GM19468 (cell line): Measurements from ENCODE around the gene TRA2A.
"Not testable (repeated sequence)": the region's sequence is repeated elsewhere in the genome, so short reads cannot be mapped to it uniquely, and the experiment has no call there.

Experiments used
- ATAC-seq: cut with Tn5 transposase; IDR thresholded peaks from one replicate; pipeline ENCODE4 v1.9.1; 2021; ENCODE audit warnings: mild to moderate bottlenecking, moderate library complexity, moderate number of reproducible peaks; ENCODE audit not compliant: unreplicated experiment; ENCODE audit errors: extremely low read depth

TRA2A gene

GRCh38 chr7:23531794-23532489, at the start of gene TRA2A:
Gene TRA2A (minus strand): TSS chr7:23531981. CDS start chr7:23531824, 157 bp downstream.
- peak; percentile 77 for ATAC-seq

GRCh38 chr7:23570592-23571200, 38.9 kb upstream of the TRA2A start:
- ATAC-seq, result no peak

DNA sequence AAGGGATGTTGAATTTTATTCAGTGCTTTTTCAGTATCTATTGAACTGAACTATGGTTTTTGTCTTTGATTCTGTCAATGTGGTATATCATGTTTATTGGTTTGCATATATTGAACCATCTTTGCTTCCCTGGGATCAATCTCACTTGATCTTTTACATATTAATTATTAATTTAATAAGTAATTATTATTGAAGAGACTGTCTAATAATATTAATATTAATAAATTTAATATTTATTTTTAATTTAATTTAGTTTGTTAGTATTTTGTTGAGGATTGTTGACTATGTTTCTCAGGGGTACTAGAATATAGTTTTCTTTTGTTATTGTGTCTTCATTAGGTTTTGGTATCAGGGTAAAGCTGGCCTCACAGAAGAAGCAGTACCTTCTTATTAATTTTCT, 26.5 kb upstream of the TRA2A start:
- no peak for ATAC-seq

GRCh38 chr7:23547662-23548061, 15.9 kb upstream of the TRA2A start:
- no peak for ATAC-seq

DNA sequence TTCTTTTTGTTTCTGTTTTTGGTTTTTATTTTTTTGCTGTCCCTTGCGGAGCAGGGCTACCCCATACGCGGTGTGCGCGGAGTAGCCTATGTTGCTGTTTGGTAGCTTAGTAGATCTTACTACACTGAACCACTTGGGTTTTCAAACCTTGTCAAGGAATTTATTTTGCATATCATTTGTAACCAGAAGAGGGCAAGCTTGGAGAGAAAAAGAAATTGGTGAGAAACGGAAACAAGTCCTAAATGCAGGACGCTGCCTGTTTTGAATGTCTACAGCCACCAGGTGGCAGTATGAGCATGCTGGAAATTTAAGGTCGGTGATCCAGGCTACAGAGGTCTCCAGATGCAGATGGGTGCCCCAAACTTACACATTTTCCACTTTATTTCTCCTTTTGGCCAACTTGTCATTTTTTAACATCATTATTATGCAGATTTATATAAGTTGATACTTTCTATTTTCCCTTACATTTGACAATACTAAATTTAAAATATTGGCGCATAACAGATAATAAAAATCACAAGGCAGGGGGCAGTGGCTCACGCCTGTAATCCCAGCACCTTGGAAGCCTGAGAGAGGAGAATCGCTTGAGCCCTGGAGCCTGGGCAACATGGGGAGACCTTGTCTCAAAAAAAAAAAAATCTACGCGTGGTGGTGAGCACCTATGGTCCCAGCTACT, 15.3 kb upstream of the TRA2A start:
- no peak for ATAC-seq

- no peak for ATAC-seq
Observed at GRCh38 chr7:23545493-23545892, 13.7 kb upstream of the TRA2A start.

DNA sequence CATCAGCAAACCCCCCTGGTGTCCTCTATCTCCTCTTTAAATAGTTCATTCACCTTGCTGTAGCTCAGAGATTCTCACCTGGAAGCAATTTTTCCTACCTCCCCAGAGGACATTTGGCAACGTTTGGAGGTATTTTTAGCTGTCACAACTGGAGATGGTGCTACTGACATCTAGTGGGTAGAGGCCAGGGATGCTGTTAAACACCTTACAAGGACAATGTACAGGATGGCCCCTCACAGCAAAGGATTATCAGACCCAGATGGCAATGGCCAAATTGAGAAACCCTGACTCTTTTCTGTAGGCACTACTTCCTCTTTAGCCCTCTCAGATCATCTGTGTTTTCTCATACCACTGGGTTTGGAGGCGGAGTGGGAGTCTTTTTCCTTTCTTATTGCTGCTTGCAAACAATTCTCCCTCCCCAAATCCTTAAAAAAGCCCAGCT, 13.2 kb upstream of the TRA2A start:
- ATAC-seq, result peak; percentile 46

DNA sequence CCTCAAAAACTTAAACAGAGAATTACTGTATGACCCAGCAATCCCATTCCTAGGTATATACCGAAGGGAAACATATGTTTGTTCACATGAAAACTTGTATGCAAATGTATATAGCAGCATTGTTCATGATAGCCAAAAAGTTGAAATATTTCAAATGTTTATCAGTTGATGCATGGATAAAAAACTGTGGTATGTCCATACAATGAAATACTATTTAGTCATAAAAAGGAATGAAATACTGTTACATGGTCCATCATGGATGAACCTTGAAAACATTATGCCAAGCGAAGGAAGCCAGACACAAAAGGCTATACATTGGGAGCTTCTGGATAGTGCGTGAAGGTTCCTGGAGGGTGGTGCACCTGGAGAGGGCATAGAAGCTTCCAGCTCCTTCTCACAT, 11.0 kb upstream of the TRA2A start:
- no peak for ATAC-seq

GRCh38 chr7:23539494-23539907, 7.7 kb upstream of the TRA2A start:
- ATAC-seq, result peak; percentile 17

DNA sequence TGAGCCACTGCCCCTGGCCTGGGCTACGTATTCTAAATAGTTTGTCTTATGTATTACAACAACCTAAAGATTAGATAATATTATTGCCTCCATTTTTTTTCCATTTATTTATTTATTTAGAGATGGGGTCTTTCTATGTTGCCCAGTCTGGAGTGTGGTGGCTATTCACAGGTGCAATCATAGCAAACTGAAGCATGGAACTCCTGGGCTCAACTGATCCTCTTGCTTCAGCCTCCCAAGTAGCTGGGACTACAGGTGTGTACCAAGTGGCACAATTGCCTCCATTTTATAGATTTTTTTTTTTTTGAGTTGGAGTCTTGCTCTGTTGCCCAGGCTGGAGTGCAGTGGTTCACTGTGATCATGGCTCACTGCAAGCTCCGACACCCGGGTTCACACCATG, 6.5 kb upstream of the TRA2A start:
- no peak for ATAC-seq

- ATAC-seq, result no peak
Observed at GRCh38 chr7:23533238-23533604, 1.4 kb upstream of the TRA2A start.

GRCh38 chr7:23532490-23533237, 883 bp upstream of the TRA2A start:
- ATAC-seq, result no peak

DNA sequence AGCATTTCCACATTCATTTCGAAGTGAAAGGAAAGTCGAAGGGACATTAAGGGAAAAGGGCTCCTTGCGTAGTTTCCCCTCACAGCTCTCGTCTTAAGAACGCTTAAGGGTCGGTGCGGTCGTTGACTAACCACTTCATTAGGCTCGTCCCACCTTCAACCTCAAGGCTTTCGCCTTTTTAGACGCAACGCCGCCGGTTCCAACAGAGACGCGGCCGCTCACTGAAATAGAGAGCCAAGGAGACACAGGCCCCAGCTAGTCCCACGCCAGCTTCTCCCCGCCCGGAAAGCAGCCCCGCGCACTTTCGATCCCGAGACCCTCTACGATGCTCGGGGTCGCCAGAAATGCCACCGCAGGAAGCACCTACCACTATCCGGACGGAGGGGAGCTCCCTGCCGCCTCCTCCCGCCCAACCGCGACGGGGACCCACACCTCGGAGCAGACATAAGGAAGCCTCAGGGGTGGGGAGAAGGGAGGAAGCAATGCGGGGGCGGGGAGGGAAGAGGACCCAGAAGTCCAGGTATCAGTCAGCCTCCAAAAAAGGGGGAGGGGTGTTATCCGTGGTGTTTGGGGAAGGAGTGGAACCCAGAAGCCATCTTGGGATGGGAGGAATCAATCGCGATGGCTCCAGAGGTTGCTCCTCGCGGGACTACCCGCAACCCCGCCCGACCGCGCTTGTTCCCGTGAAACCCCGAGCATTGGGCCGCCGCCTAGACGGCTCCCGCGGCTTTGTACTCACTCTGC, 559 bp downstream of the TRA2A start:
- ATAC-seq, result no peak

DNA sequence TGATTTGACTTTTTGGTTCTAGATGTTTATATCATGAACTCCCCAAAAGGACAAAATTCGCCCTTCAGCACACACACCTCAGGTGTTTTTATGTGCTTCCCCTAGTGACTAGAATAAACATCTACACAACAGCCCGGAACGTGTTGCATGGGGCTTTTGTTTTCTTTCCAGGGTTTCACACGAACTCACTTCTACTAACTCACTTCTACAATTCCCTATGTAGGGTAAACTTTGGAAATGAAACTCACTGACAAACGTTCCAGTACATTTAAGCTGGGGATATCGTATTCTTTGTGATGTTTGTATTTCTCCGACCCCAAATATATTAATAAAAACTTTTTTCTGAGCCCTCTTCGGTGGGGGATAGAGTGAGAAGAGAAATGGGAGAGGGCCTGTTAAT, 1.4 kb downstream of the TRA2A start:
- ATAC-seq, result no peak

DNA sequence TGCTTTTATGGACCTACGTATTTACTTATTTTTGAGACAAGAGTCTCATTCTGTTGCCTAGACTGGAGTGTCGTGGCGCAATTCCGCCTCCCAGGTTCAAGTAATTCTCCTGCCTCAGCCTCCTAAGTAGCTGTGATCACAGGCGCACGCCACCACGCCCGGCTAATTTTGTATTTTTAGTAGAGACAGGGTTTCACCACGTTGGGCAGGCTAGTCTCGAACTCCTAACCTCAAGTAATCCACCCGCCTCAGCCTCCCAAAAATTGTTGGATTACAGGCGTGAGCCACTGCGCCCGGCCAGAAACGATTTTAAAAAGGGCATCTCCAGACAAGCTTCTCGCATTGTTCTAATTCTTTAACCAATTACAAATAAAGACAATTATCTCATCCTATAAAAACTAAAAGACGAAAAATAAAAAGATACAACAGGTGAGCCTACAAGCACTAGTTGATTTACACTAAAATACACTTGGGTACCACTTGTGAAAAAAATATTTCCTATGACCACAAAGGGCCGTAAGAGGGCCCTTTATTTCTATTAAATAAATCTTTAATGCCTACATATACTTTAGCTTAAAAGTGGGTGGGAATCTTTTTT, 2.4 kb downstream of the TRA2A start:
- no peak for ATAC-seq

GRCh38 chr7:23525611-23526010, 6.2 kb downstream of the TRA2A start:
- not testable (repeated sequence) for ATAC-seq

DNA sequence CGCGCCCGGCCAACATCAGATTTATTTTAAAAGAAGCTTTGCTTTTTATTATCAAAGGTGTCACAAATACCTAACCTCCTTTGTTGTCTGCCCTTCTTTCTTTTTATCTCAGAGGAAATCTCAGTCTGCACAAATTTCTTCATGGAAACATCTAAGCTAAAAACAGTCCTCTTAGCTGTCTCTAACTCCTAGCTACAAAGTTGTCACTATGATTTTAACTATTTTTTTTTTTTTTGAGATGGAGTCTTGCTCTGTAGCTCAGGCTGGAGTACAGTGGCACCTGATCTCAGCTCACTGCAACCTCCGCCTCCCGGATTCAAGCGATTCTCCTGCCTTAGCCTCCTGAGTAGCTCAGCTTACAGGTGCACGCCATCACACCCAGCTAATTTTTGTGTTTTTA, 7.3 kb downstream of the TRA2A start:
- no peak for ATAC-seq

DNA sequence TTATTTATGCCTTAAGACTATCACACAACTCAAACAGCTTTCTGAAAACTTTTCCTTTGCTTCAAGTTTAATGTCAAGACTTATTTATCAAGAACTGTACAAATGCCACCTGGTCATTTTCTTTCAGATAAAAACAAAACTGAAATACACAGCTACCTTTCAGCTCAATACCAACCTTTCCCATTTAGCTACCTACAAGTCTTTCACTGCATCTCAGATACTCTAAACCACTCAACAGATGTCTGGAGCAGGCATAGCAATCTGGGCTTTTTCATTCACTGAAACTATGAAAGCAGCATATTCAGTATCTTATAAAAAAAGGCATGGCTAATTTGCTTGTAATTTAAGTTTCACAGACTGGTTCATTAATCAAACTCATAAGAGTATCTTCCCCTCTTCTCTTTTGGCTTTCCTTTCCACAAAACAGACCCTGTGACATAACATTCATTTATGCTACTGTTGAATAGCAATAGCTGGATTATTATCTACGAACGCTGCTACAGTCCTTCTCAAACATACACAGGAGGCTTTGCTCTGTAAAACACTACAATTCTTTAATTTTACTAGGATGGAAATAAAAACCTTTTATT, 8.2 kb downstream of the TRA2A start:
- no peak for ATAC-seq

GRCh38 chr7:23520582-23520981, 11.2 kb downstream of the TRA2A start:
- ATAC-seq, result no peak
